Stimulated activated CD8-positive, alpha-beta memory T cell treated with anti-CD3 and anti-CD28 coated beads, Interleukin-2, amount 100 ng/mL, for 1 hour (primary cell): ENCODE results near the gene SCN1A.
"Not testable (repeated sequence)": the region's sequence is repeated elsewhere in the genome, so short reads cannot be mapped to it uniquely, and the experiment has no call there.

Experiments
- DNase-seq, 2 donors: peaks; one replicate each; pipeline ENCODE4 v3.0.0-alpha.2; 2020; ENCODE audit warnings: low read depth in 2 of 2

Gene SCN1A

GRCh38 chr2:166135152-166135848, 7.5 kb upstream of the SCN1A start:
- DNase-seq, result no peak

- no peak for DNase-seq
Measured at GRCh38 chr2:166134252-166135151, 6.7 kb upstream of the SCN1A start.

- no peak for DNase-seq
Measured at GRCh38 chr2:166133653-166134052, 5.8 kb upstream of the SCN1A start.

GRCh38 chr2:166128156-166128505, 311 bp upstream of the SCN1A start:
- DNase-seq, result no peak

- no peak for DNase-seq
Measured at GRCh38 chr2:166126007-166126639, 1.7 kb downstream of the SCN1A start.

- DNase-seq, result no peak
Measured at GRCh38 chr2:166125557-166125956, 2.3 kb downstream of the SCN1A start.

- no peak for DNase-seq
Measured at GRCh38 chr2:166118180-166118579, 9.6 kb downstream of the SCN1A start.

- no peak for DNase-seq
Measured at GRCh38 chr2:166117491-166117890, 10.3 kb downstream of the SCN1A start.

GRCh38 chr2:166115589-166115988, 12.2 kb downstream of the SCN1A start:
- DNase-seq, result no peak

- DNase-seq, result no peak
Measured at GRCh38 chr2:166112193-166112605, 15.6 kb downstream of the SCN1A start.

- DNase-seq, result no peak
Measured at GRCh38 chr2:166106431-166107015, 21.3 kb downstream of the SCN1A start.

GRCh38 chr2:166104773-166105172, 23.0 kb downstream of the SCN1A start:
- no peak for DNase-seq

GRCh38 chr2:166104084-166104483, 23.7 kb downstream of the SCN1A start:
- no peak for DNase-seq

- DNase-seq, result not testable (repeated sequence)
Measured at GRCh38 chr2:166103277-166103676, 24.5 kb downstream of the SCN1A start.

- DNase-seq, result no peak
Measured at GRCh38 chr2:166094325-166094724, 33.5 kb downstream of the SCN1A start.

- DNase-seq, result no peak
Measured at GRCh38 chr2:166092889-166093288, 34.9 kb downstream of the SCN1A start.

- no peak for DNase-seq
Measured at GRCh38 chr2:166091439-166091838, 36.4 kb downstream of the SCN1A start.

- DNase-seq, result no peak
Measured at GRCh38 chr2:166090908-166091307, 36.9 kb downstream of the SCN1A start.

- DNase-seq, result no peak
Measured at GRCh38 chr2:166090346-166090745, 37.5 kb downstream of the SCN1A start.

- no peak for DNase-seq
Measured at GRCh38 chr2:166088634-166089033, 39.2 kb downstream of the SCN1A start.

GRCh38 chr2:166084301-166084700, 43.5 kb downstream of the SCN1A start:
- DNase-seq, result no peak

- DNase-seq, result no peak
Measured at GRCh38 chr2:166082736-166083135, 45.1 kb downstream of the SCN1A start.
